Neural cell (in vitro differentiated cells): ENCODE measurements around the gene FMR1. TPM values are rescaled to one million over a fixed set of nuclear protein-coding genes. Genes with fewer than 3 reads are reported as not detected.

Experiments
- H2AFZ ChIP-seq: fragments of 200-600, 300-800 bp; sonication (generic), shearing (Covaris generic); 2 replicates; pipeline ENCODE4 v1.6.0; 2014; ENCODE audit warnings: low read depth, mild to moderate bottlenecking, antibody characterized with exemption, low read length, moderate library complexity
- H3F3A ChIP-seq: fragments of 200-600 bp; shearing (Covaris generic); 2 replicates; pipeline ENCODE4 v1.6.1; 2016; ENCODE audit warnings: mild to moderate bottlenecking, moderate library complexity, mixed read lengths, antibody characterized with exemption, low read length; ENCODE audit not compliant: insufficient read depth, poor library complexity, severe bottlenecking
- H3K27ac ChIP-seq: fragments of 200-600, 300-800 bp; sonication (generic), shearing (Covaris generic); 2 replicates; pipeline ENCODE4 v1.5.1; 2014; ENCODE audit warnings: mild to moderate bottlenecking, low read length, moderate library complexity
- H3K27me3 ChIP-seq: fragments of 300-800, 200-600 bp; sonication (generic), shearing (Covaris generic); 2 replicates; pipeline ENCODE4 v1.6.0; 2014; ENCODE audit warnings: mild to moderate bottlenecking, low read depth, low read length, moderate library complexity; ENCODE audit not compliant: insufficient read depth
- H3K36me3 ChIP-seq: fragments of 300-800, 200-600 bp; sonication (generic), shearing (Covaris generic); 2 replicates; pipeline ENCODE4 v1.5.1; 2014; ENCODE audit warnings: mild to moderate bottlenecking, antibody characterized with exemption, low read length, moderate library complexity; ENCODE audit not compliant: insufficient read depth
- H3K4me2 ChIP-seq: fragments of 300-800, 200-600 bp; sonication (generic), shearing (Covaris generic); 2 replicates; pipeline ENCODE4 v1.6.0; 2014; ENCODE audit warnings: mild to moderate bottlenecking, low read length
- H3K4me3 ChIP-seq: fragments of 300-800, 200-600 bp; sonication (generic), shearing (Covaris generic); 2 replicates; pipeline ENCODE4 v1.5.1; 2014; ENCODE audit warnings: mild to moderate bottlenecking, low read length, moderate library complexity
- H3K79me2 ChIP-seq: fragments of 200-600 bp; shearing (Covaris generic); replicated peaks from 2 replicates; pipeline ENCODE4 v1.6.0; 2014; ENCODE audit warnings: mild to moderate bottlenecking, low read length, moderate library complexity; ENCODE audit not compliant: insufficient read depth
- H3K9ac ChIP-seq: fragments of 300-800, 200-600 bp; sonication (generic), shearing (Covaris generic); 2 replicates; pipeline ENCODE4 v1.6.1; 2016; ENCODE audit warnings: mild to moderate bottlenecking, low read length, mixed read lengths
- H3K9me2 ChIP-seq: fragments of 200-600 bp; shearing (Covaris generic); 2 replicates; pipeline ENCODE4 v1.6.1; 2016; ENCODE audit warnings: mild to moderate bottlenecking, low read length, mixed read lengths; ENCODE audit not compliant: insufficient read depth
- H3K9me3 ChIP-seq: fragments of 200-600, 300-800 bp; sonication (generic), shearing (Covaris generic); 2 replicates; pipeline ENCODE4 v1.6.1; 2016; ENCODE audit warnings: mild to moderate bottlenecking, mixed run types, low read length, moderate library complexity, mixed read lengths
- H4K20me1 ChIP-seq: fragments of 200-600 bp; shearing (Covaris generic); 2 replicates; pipeline ENCODE4 v1.6.1; 2016; ENCODE audit warnings: mild to moderate bottlenecking, mixed run types; ENCODE audit not compliant: insufficient read depth
- CTCF ChIP-seq: fragments of 450-650 bp; IDR thresholded peaks from 2 replicates; pipeline ENCODE4 v1.5.1; 2014; ENCODE audit warnings: antibody characterized with exemption, mild to moderate bottlenecking, moderate library complexity; ENCODE audit not compliant: poor library complexity, severe bottlenecking
- EP300 ChIP-seq: fragments of 450-650 bp; conservative IDR thresholded peaks from 2 replicates; pipeline ENCODE4 v1.6.1; 2014; ENCODE audit warnings: antibody characterized with exemption, mild to moderate bottlenecking, moderate library complexity; ENCODE audit not compliant: poor library complexity, severe bottlenecking
- EZH2 ChIP-seq: fragments of 200-600, 300-800 bp; shearing (Covaris generic), sonication (generic); IDR thresholded peaks from 2 replicates; pipeline ENCODE4 v1.6.1; 2014; ENCODE audit warnings: antibody characterized with exemption, low read length, borderline replicate concordance, mild to moderate bottlenecking; ENCODE audit not compliant: insufficient read depth, poor library complexity, severe bottlenecking
- MXI1 ChIP-seq: fragments of 450-650 bp; conservative IDR thresholded peaks from 2 replicates; pipeline ENCODE4 v1.6.1; 2014; ENCODE audit warnings: antibody characterized with exemption, mild to moderate bottlenecking; ENCODE audit not compliant: poor library complexity, severe bottlenecking
- POLR2AphosphoS5 ChIP-seq: IDR thresholded peaks from 2 replicates; pipeline ENCODE4 v1.6.1; 2012
- RAD21 ChIP-seq: fragments of 450-650 bp; conservative IDR thresholded peaks from 2 replicates; pipeline ENCODE4 v1.6.1; 2014; ENCODE audit warnings: antibody characterized with exemption, mild to moderate bottlenecking, moderate library complexity
- SMC3 ChIP-seq: fragments of 450-650 bp; conservative IDR thresholded peaks from 2 replicates; pipeline ENCODE4 v1.6.1; 2014; ENCODE audit warnings: antibody characterized with exemption, mild to moderate bottlenecking, moderate library complexity; ENCODE audit not compliant: poor library complexity
- TAF1 ChIP-seq: IDR thresholded peaks from 2 replicates; pipeline ENCODE4 v1.6.1; 2012; ENCODE audit warnings: low read depth
- polyA plus RNA-seq: library from polyadenylated mRNA; depleted of rRNA; stranded (reverse); fragments of >200 nt; gene quantifications from 2 replicates; pipeline ENCODE4 v1.2.3, GENCODE V29; 2014
- TF ChIP-seq, protein P1 (sequence below): IDR thresholded peaks from 2 replicates; pipeline ENCODE4 v1.6.1; 2012; ENCODE audit warnings: borderline replicate concordance

FMR1 gene
- polyA plus RNA-seq, 1 donor from 2014 or later = 70.8 TPM

- no peaks in the 10 kb centered on the region for H3K27me3 ChIP-seq
- no peak overlapping the region for H3K4me2 ChIP-seq
- no peaks in the 10 kb centered on the region for H4K20me1 ChIP-seq
- no peaks in the 10 kb centered on the region for H3K9me2 ChIP-seq
- no peak overlapping the region for H2AFZ ChIP-seq
- H3K9me3 ChIP-seq = no peaks in the 10 kb centered on the region
- no peak for TF ChIP-seq EP300
- TF ChIP-seq EZH2 = no peak
- no peak for TF ChIP-seq POLR2AphosphoS5
- no peak for TF ChIP-seq SMC3
- no peak for TF ChIP-seq RAD21
- TF ChIP-seq CTCF = no peak
- TF ChIP-seq MXI1 = no peak
- TF ChIP-seq, protein P1, sequence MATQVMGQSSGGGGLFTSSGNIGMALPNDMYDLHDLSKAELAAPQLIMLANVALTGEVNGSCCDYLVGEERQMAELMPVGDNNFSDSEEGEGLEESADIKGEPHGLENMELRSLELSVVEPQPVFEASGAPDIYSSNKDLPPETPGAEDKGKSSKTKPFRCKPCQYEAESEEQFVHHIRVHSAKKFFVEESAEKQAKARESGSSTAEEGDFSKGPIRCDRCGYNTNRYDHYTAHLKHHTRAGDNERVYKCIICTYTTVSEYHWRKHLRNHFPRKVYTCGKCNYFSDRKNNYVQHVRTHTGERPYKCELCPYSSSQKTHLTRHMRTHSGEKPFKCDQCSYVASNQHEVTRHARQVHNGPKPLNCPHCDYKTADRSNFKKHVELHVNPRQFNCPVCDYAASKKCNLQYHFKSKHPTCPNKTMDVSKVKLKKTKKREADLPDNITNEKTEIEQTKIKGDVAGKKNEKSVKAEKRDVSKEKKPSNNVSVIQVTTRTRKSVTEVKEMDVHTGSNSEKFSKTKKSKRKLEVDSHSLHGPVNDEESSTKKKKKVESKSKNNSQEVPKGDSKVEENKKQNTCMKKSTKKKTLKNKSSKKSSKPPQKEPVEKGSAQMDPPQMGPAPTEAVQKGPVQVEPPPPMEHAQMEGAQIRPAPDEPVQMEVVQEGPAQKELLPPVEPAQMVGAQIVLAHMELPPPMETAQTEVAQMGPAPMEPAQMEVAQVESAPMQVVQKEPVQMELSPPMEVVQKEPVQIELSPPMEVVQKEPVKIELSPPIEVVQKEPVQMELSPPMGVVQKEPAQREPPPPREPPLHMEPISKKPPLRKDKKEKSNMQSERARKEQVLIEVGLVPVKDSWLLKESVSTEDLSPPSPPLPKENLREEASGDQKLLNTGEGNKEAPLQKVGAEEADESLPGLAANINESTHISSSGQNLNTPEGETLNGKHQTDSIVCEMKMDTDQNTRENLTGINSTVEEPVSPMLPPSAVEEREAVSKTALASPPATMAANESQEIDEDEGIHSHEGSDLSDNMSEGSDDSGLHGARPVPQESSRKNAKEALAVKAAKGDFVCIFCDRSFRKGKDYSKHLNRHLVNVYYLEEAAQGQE = no peak
- no peak for TF ChIP-seq TAF1
- no peaks in the 10 kb centered on the region for H3K79me2 ChIP-seq
- no peaks in the 10 kb centered on the region for H3K36me3 ChIP-seq
- no peak overlapping the region for H3K4me3 ChIP-seq
- H3K9ac ChIP-seq = no peak overlapping the region
- no peak overlapping the region for H3K27ac ChIP-seq
- no peaks in the 10 kb centered on the region for H3F3A ChIP-seq
These were observed 26.8 kb upstream of the FMR1 start for GRCh38 chrX:147884958-147885357.

DNA sequence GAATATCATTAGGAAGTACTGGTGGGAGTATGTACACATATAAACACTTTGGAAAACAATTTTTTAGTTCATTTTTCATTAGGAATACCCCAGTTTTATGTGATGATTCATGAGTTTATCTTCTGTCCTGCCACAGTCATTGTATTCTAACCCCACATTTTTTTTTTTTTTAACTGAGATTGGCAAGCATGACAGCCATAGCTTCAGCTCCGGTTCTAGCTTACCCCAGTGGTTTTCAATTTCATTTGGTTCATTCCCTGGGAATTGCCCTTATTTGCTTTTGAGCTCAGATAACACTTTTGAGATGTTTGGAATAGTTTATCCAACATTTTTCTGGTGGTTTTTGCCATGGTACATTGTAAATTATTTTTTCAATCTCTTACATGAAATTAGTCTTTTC, 21.0 kb upstream of the FMR1 start:
- Histone ChIP-seq H3K79me2 (no peaks in the 10 kb centered on the region), H3K36me3 (no peaks in the 10 kb centered on the region), H2AFZ (no peak overlapping the region), H3F3A (no peaks in the 10 kb centered on the region), H3K9me3 (no peaks in the 10 kb centered on the region), H3K27me3 (no peaks in the 10 kb centered on the region), H3K9ac (no peak overlapping the region), H4K20me1 (no peaks in the 10 kb centered on the region), H3K4me3 (no peak overlapping the region), H3K9me2 (no peaks in the 10 kb centered on the region), H3K4me2 (no peak overlapping the region), H3K27ac (no peak overlapping the region)
- TF ChIP-seq, protein P1 = no peak
- TF ChIP-seq MXI1 (no peak), RAD21 (no peak), SMC3 (no peak), EP300 (no peak), EZH2 (no peak), CTCF (no peak), TAF1 (no peak), POLR2AphosphoS5 (no peak)
